Right lobe of liver (tissue), 4 donors: ENCODE results near the gene BCAP31.

Experiments
- CTCF ChIP-seq, 4 donors: fragments of 200-600 bp in 3 of 4; fragments of 450-650 bp in 1 of 4; IDR thresholded peaks; one replicate each; pipeline versions ENCODE4 v1.5.1 to v1.8.0; 2016 to 2022; ENCODE audit warnings: antibody characterized with exemption in 4 of 4, mild to moderate bottlenecking in 2 of 4
- POLR2A ChIP-seq: fragments of 450-650 bp; IDR thresholded peaks from one replicate; pipeline ENCODE4 v1.6.1; 2017; ENCODE audit warnings: antibody characterized with exemption, mild to moderate bottlenecking
- donor health status: DM: no; HTN: no; CAD: no.
- donor health status: DM: no; HTN: no; CAD: no.
- donor health status: DM: no; HTN: yes; CAD: no.

GRCh38 chrX:153727123-153727931, 3.1 kb upstream of the BCAP31 start:
- TF ChIP-seq CTCF (IDR thresholded peaks at IDR 0.05) (no peak), POLR2A (no peak)
